ENCODE data around the gene OR8D2. TPM values are rescaled to one million over a fixed set of nuclear protein-coding genes. Genes with fewer than 3 reads are reported as not detected.

The OR8D2 gene
- not detected for total RNA-seq

GRCh38 chr11:124320097-124320496 is at the start of gene OR8D2:
TSS of gene OR8D2 (minus strand) at chr11:124320197. CDS start at chr11:124320197, 0 bp downstream.
- ATAC-seq = no peak

GRCh38 chr11:124359566-124359965 is 39.6 kb upstream of the OR8D2 start:
- no peak for ATAC-seq

GRCh38 chr11:124346311-124346955 is 26.4 kb upstream of the OR8D2 start:
- ATAC-seq = no peak

- ATAC-seq = no peak
Observed at GRCh38 chr11:124344346-124344745, 24.3 kb upstream of the OR8D2 start.

GRCh38 chr11:124340142-124340447 is 20.1 kb upstream of the OR8D2 start:
- ATAC-seq = no peak

GRCh38 chr11:124339396-124340141 is 19.6 kb upstream of the OR8D2 start:
- no peak for ATAC-seq

GRCh38 chr11:124331873-124332272 is 11.9 kb upstream of the OR8D2 start:
- no peak for ATAC-seq

- no peak for ATAC-seq
Observed at GRCh38 chr11:124329787-124330478, 9.9 kb upstream of the OR8D2 start.

GRCh38 chr11:124327775-124328174 is 7.8 kb upstream of the OR8D2 start:
- no peak for ATAC-seq

GRCh38 chr11:124322356-124322755 is 2.4 kb upstream of the OR8D2 start:
- no peak for ATAC-seq

- ATAC-seq = no peak
Observed at GRCh38 chr11:124315052-124315451, 4.9 kb downstream of the OR8D2 start.

GRCh38 chr11:124313849-124314248 is 6.1 kb downstream of the OR8D2 start, which contains the start of gene OR8D1:
TSS of gene OR8D1 (minus strand) at chr11:124313949. CDS start at chr11:124310766, 3,183 bp downstream.
- ATAC-seq = no peak

- no peak for ATAC-seq
Observed at GRCh38 chr11:124313131-124313530, 6.9 kb downstream of the OR8D2 start.

GRCh38 chr11:124311670-124312069 is 8.3 kb downstream of the OR8D2 start:
- ATAC-seq = no peak

- ATAC-seq = no peak
Observed at GRCh38 chr11:124311269-124311668, 8.7 kb downstream of the OR8D2 start.

- ATAC-seq = no peak
Observed at GRCh38 chr11:124310721-124311120, 9.3 kb downstream of the OR8D2 start.

GRCh38 chr11:124307093-124307492 is 12.9 kb downstream of the OR8D2 start:
- no peak for ATAC-seq

GRCh38 chr11:124302347-124303125 is 17.5 kb downstream of the OR8D2 start:
- ATAC-seq = no peak

GRCh38 chr11:124301548-124301947 is 18.4 kb downstream of the OR8D2 start:
- ATAC-seq = no peak

- ATAC-seq = no peak
Observed at GRCh38 chr11:124297921-124298320, 22.1 kb downstream of the OR8D2 start.

- ATAC-seq = no peak
Observed at GRCh38 chr11:124296016-124296415, 24.0 kb downstream of the OR8D2 start.

GRCh38 chr11:124294687-124295086 is 25.3 kb downstream of the OR8D2 start:
- no peak for ATAC-seq

All from esophagus mucosa (tissue), 1 donor.